Measurements from ENCODE around the gene DNAH10. TPM values are rescaled to one million over a fixed set of nuclear protein-coding genes. Genes with fewer than 3 reads are reported as not detected.

Gene DNAH10
- polyA plus RNA-seq, 2 of the 4 experiments (the other 2 are of a cell fraction): 0.14 to 0.39 TPM

DNA sequence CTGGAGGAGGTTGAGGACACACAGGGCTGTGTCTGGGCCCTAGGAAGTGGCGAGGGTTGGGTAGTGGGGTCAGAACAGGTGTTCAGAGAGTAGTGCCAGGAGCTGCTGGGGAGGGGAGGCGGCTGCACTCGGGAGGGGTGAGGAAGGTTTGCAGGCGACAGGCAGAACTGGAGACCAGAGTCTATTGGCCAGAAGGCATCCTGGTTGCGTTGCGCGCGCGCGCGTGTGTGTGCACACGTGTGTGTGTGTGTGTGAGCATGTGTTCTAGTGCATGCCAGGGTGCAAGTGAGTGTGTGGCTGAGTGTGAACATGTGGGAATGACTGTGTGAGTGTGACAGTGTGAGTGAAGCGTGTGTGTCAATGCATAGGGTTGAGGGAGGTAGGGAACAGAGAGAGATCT, 124.2 kb downstream of the DNAH10 start:
- Histone ChIP-seq H3K4me1 (peaks cover 6% of the 10 kb centered on the region; the same call in 2 of the 3 replicates), H3K27ac (no peak overlapping the region), H3K4me3 (no peak overlapping the region), H3K9me3 (peaks cover 7% of the 10 kb centered on the region), H3K4me2 (peak overlapping the region; percentile 64; the same call in 2 of the 3 replicates)
- ATAC-seq (peak; percentile 10; a peak in 3 of 6 replicates), FAIRE-seq (no peak), DNase-seq (ENCODE audit: low read depth in 1 of 2, low spot score in 1 of 2) (no peak)
- ChIA-PET CTCF (interaction anchor here (3.8 kb wide), 1 partner anchor 18 kb away, joined by 19 read pairs; no protein-coding TSS in a partner anchor), POLR2A (no interaction called here)
- 62% methylated on average over 13 of the region's 13 CpGs for WGBS (ENCODE audit: missing lambda C conversion rate)
- TF ChIP-seq, protein P1, sequence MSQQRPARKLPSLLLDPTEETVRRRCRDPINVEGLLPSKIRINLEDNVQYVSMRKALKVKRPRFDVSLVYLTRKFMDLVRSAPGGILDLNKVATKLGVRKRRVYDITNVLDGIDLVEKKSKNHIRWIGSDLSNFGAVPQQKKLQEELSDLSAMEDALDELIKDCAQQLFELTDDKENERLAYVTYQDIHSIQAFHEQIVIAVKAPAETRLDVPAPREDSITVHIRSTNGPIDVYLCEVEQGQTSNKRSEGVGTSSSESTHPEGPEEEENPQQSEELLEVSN (IDR thresholded peaks at IDR 0.05; ENCODE audit: borderline replicate concordance, low read depth): no peak
- TF ChIP-seq JUNB (IDR thresholded peaks at IDR 0.05) (no peak), FOXS1 (CRISPR knock-in tag; IDR thresholded peaks at IDR 0.05) (no peak), ZNF302 (CRISPR knock-in tag; IDR thresholded peaks at IDR 0.05) (no peak), KDM5A (IDR thresholded peaks at IDR 0.05) (no peak), MYC (IDR thresholded peaks at IDR 0.05; ENCODE audit: borderline replicate concordance, low read length) (no peak), FOSB (CRISPR knock-in tag; IDR thresholded peaks at IDR 0.05) (no peak), CHD4 (IDR thresholded peaks at IDR 0.05; ENCODE audit: borderline replicate concordance) (no peak), ZC3H11A (IDR thresholded peaks at IDR 0.05) (no peak), CHD2 (IDR thresholded peaks at IDR 0.05; ENCODE audit: low read length, partially characterized antibody) (no peak), ZSCAN20 (CRISPR knock-in tag; IDR thresholded peaks at IDR 0.05) (no peak), RFX5 (IDR thresholded peaks at IDR 0.05) (no peak), ZFP36 (IDR thresholded peaks at IDR 0.05; ENCODE audit: borderline replicate concordance, partially characterized antibody) (no peak), SREBF2 (IDR thresholded peaks at IDR 0.05) (no peak), HDAC2 (IDR thresholded peaks at IDR 0.05) (no peak)
- TF ChIP-seq, protein P2, sequence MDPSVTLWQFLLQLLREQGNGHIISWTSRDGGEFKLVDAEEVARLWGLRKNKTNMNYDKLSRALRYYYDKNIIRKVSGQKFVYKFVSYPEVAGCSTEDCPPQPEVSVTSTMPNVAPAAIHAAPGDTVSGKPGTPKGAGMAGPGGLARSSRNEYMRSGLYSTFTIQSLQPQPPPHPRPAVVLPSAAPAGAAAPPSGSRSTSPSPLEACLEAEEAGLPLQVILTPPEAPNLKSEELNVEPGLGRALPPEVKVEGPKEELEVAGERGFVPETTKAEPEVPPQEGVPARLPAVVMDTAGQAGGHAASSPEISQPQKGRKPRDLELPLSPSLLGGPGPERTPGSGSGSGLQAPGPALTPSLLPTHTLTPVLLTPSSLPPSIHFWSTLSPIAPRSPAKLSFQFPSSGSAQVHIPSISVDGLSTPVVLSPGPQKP (IDR thresholded peaks at IDR 0.05; ENCODE audit: low read depth, low read length): no peak
- TF ChIP-seq, protein P3, sequence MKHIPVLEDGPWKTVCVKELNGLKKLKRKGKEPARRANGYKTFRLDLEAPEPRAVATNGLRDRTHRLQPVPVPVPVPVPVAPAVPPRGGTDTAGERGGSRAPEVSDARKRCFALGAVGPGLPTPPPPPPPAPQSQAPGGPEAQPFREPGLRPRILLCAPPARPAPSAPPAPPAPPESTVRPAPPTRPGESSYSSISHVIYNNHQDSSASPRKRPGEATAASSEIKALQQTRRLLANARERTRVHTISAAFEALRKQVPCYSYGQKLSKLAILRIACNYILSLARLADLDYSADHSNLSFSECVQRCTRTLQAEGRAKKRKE (CRISPR knock-in tag; IDR thresholded peaks at IDR 0.05; ENCODE audit: low read depth): no peak

- Histone ChIP-seq H3K4me3 (peak overlapping the region; percentile 21; the same call in 2 of the 3 replicates), H3K4me2 (peak overlapping the region; percentile 64), H3K4me1 (peaks cover 10% of the 10 kb centered on the region; the same call in 2 of the 3 replicates), H3K27ac (no peak overlapping the region), H3K9me3 (peaks cover 7% of the 10 kb centered on the region)
- ATAC-seq (peak; percentile 36 to 65; a peak in 3 of 6 replicates), DNase-seq (ENCODE audit: low read depth in 1 of 2, low spot score in 1 of 2) (peak in 1 of 2 experiments; percentile 25), FAIRE-seq (no peak)
- CTCF ChIA-PET: interaction anchor here (3.8 kb wide), 1 partner anchor 17 kb away, joined by 19 read pairs; no protein-coding TSS in a partner anchor
- WGBS (ENCODE audit: missing lambda C conversion rate): 15% methylated on average over 22 of the region's 22 CpGs
- TF ChIP-seq JUN (IDR thresholded peaks at IDR 0.05): no peak
- no peak for TF ChIP-seq POLR2A (IDR thresholded peaks at IDR 0.05; ENCODE audit: low read length)
- TF ChIP-seq, protein P3 (CRISPR knock-in tag; IDR thresholded peaks at IDR 0.05; ENCODE audit: low read depth): no peak
- TF ChIP-seq SREBF2 (IDR thresholded peaks at IDR 0.05): no peak
- TF ChIP-seq FOSL2 (IDR thresholded peaks at IDR 0.05): no peak
- no peak for TF ChIP-seq FOSL2 (CRISPR knock-in tag; IDR thresholded peaks at IDR 0.05)
- POLR2A ChIA-PET: no interaction called here
Observed at GRCh38 chr12:123886931-123887582, 125.0 kb downstream of the DNAH10 start.
